Panc1 (cell line): ENCODE measurements around the gene HNRNPA2B1. TPM values are rescaled to one million over a fixed set of nuclear protein-coding genes. Genes with fewer than 3 reads are reported as not detected.

Source experiments
- ATAC-seq: fragments of 200-7000 bp; cut with Tn5 transposase; 2 replicates; pipeline ENCODE4 v1.9.1; 2020; ENCODE audit warnings: mild to moderate bottlenecking, moderate library complexity
- BruUV-seq: library from RNA; stranded (reverse); fragments of 400-500 nt; replicated peaks from 2 replicates; lab custom pipeline; 2021; lab: Mats Ljungman, UMichigan
- CTCF ChIA-PET: fragments of 300-600 bp; sonication (Branson Sonifier 250); formaldehyde crosslinking; loops from one replicate; lab custom pipeline; 2022; ENCODE audit warnings: antibody characterized with exemption; lab: Charles Lee
- POLR2A ChIA-PET: fragments of 300-600 bp; sonication (Branson Sonifier 250); formaldehyde crosslinking; loops from one replicate; lab custom pipeline; 2022; ENCODE audit warnings: antibody characterized with exemption; lab: Charles Lee
- DNase-seq: peaks from one replicate; pipeline ENCODE4 v3.0.0-alpha.2; 2010; ENCODE audit warnings: low read depth, low spot score
- H3K27ac ChIP-seq: 2 replicates; pipeline ENCODE4 v1.5.1; 2011; ENCODE audit warnings: mild to moderate bottlenecking, low read length, inconsistent platforms
- H3K27me3 ChIP-seq: fragments of 200-500 bp; sonication (Bioruptor generic); 2 replicates; pipeline ENCODE4 v1.6.0; 2014; ENCODE audit warnings: low read length, inconsistent platforms; ENCODE audit not compliant: control insufficient read depth, insufficient read depth
- H3K36me3 ChIP-seq: fragments of 200-500 bp; sonication (Bioruptor generic); 2 replicates; pipeline ENCODE4 v1.5.1; 2014; ENCODE audit warnings: inconsistent platforms, mild to moderate bottlenecking, low read length, moderate library complexity; ENCODE audit not compliant: control insufficient read depth, insufficient read depth
- H3K4me1 ChIP-seq: 2 replicates; pipeline ENCODE4 v1.5.1; 2011; ENCODE audit warnings: inconsistent platforms, mild to moderate bottlenecking, low read length, moderate library complexity; ENCODE audit not compliant: control insufficient read depth, insufficient read depth
- H3K4me3 ChIP-seq, 2 experiments: 2 replicates each; pipeline ENCODE4 v1.5.1; 2011 to 2012; ENCODE audit warnings: low read depth in 2 of 2, low read length in 2 of 2, mild to moderate bottlenecking in 2 of 2, inconsistent platforms in 1 of 2, moderate library complexity in 1 of 2
- H3K9me3 ChIP-seq: fragments of 200-500 bp; sonication (Bioruptor generic); 2 replicates; pipeline ENCODE4 v1.5.1; 2014; ENCODE audit warnings: low read depth, mild to moderate bottlenecking, inconsistent platforms, low read length, moderate library complexity; ENCODE audit not compliant: control insufficient read depth, insufficient read depth
- POLR2AphosphoS5 ChIP-seq: IDR thresholded peaks from 2 replicates; pipeline ENCODE4 v1.6.1; 2012; ENCODE audit warnings: mild to moderate bottlenecking, low read depth, low read length, moderate library complexity
- REST ChIP-seq, 2 experiments: IDR thresholded peaks; 2 replicates each; pipeline ENCODE4 v1.6.1; 2011 to 2012; ENCODE audit warnings: low read depth in 2 of 2, control low read depth in 1 of 2, low read length in 1 of 2, mild to moderate bottlenecking in 1 of 2, moderate library complexity in 1 of 2; ENCODE audit not compliant: insufficient read depth in 1 of 2
- SIN3A ChIP-seq: IDR thresholded peaks from 2 replicates; pipeline ENCODE4 v1.6.1; 2012; ENCODE audit warnings: low read depth, mild to moderate bottlenecking, low read length, moderate library complexity, borderline replicate concordance; ENCODE audit not compliant: insufficient read depth
- TCF7L2 ChIP-seq: IDR thresholded peaks from 2 replicates; pipeline ENCODE4 v1.6.1; 2011; ENCODE audit warnings: mild to moderate bottlenecking, low read depth, low read length, inconsistent platforms
- in situ Hi-C: cut with HindIII; loops from 2 replicates; pipeline ENCODE4 v1.10.0; 2016; ENCODE audit warnings: low sequenced_read_pairs, low pct_unique_long_range_greater_than_20kb
- intact Hi-C: fragments of 100-400 bp; cut with micrococcal nuclease; formaldehyde crosslinking; loops from one replicate; pipeline ENCODE4 v1.10.0; 2022; ENCODE audit not compliant: unreplicated experiment
- total RNA-seq: library from RNA; stranded (reverse); gene quantifications from one replicate; pipeline ENCODE4 v1.2.1, GENCODE V29; 2021; ENCODE audit not compliant: unreplicated experiment
- TF ChIP-seq, protein P1 (sequence below): fragments of 450-650 bp; IDR thresholded peaks from 2 replicates; pipeline ENCODE4 v1.5.1; 2017; ENCODE audit warnings: mild to moderate bottlenecking

Gene HNRNPA2B1
- total RNA-seq, 1 experiment from 2014 or later, result 819 TPM

DNA sequence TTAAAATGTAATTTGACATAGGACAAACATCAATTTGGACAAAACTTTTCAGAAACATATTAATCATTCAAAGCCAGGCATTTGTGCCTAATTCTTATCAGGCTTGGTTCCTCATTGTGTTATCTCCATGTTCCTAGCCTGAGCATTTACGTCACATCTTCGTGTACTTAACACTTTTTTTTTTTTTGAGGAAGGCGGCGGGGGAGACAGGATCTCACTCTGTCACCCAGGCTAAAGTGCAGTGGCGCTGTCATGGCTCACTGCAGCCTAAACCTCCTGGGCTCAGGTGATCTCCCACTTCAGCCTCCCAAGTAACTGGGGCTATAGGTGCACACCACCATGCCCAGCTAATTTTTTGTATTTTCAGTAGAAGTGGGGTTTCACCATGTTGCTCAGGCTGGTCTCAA lies 19.8 kb downstream of the HNRNPA2B1 start:
- H3K4me1 ChIP-seq, result peaks cover 36% of the 10 kb centered on the region
- ChIA-PET POLR2A (interaction anchor here (0.7 kb wide), 1 partner anchor 23 kb away, joined by 5 read pairs; no protein-coding TSS in a partner anchor), CTCF (no interaction called here)
- H3K4me3 ChIP-seq, result no peak overlapping the region
- H3K9me3 ChIP-seq, result no peaks in the 10 kb centered on the region
- peak overlapping the region; percentile 46; the same call in 1 of the 2 replicates for H3K27ac ChIP-seq
- H3K36me3 ChIP-seq, result peaks cover 3% of the 10 kb centered on the region; the same call in 1 of the 2 replicates
- no peaks in the 10 kb centered on the region for H3K27me3 ChIP-seq
- in situ Hi-C loops (no loop called here), intact Hi-C loops (loop anchor here (5.0 to 10.0 kb wide), 4 partner anchors 88 to 288 kb away; no protein-coding TSS in a partner anchor)
- TF ChIP-seq SIN3A, result no peak
- no peak for TF ChIP-seq REST (IDR thresholded peaks at IDR 0.05; ENCODE audit: insufficient read depth in 1 of 2, low read depth in 2 of 2, low read length in 1 of 2)
- TF ChIP-seq, protein P1, sequence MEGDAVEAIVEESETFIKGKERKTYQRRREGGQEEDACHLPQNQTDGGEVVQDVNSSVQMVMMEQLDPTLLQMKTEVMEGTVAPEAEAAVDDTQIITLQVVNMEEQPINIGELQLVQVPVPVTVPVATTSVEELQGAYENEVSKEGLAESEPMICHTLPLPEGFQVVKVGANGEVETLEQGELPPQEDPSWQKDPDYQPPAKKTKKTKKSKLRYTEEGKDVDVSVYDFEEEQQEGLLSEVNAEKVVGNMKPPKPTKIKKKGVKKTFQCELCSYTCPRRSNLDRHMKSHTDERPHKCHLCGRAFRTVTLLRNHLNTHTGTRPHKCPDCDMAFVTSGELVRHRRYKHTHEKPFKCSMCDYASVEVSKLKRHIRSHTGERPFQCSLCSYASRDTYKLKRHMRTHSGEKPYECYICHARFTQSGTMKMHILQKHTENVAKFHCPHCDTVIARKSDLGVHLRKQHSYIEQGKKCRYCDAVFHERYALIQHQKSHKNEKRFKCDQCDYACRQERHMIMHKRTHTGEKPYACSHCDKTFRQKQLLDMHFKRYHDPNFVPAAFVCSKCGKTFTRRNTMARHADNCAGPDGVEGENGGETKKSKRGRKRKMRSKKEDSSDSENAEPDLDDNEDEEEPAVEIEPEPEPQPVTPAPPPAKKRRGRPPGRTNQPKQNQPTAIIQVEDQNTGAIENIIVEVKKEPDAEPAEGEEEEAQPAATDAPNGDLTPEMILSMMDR, result no peak
- TF ChIP-seq TCF7L2, result no peak
- TF ChIP-seq POLR2AphosphoS5, result no peak; the same call in 1 of the 2 replicates
- no TSS peak for BruUV-seq
- no peak for DNase-seq
- no peak for ATAC-seq

- Histone ChIP-seq H3K27ac (peak overlapping the region; percentile 46; the same call in 1 of the 2 replicates), H3K9me3 (no peaks in the 10 kb centered on the region), H3K36me3 (peaks cover 3% of the 10 kb centered on the region; the same call in 1 of the 2 replicates), H3K4me3 (no peak overlapping the region), H3K4me1 (peaks cover 30% of the 10 kb centered on the region), H3K27me3 (no peaks in the 10 kb centered on the region)
- intact Hi-C loops, result loop anchor here (5.0 to 10.0 kb wide), 4 partner anchors 88 to 288 kb away; no protein-coding TSS in a partner anchor
- peak; percentile 3; the same call in 1 of the 2 replicates for ATAC-seq
- DNase-seq, result no peak
- ChIA-PET POLR2A (interaction anchor here (0.7 kb wide), 1 partner anchor 22 kb away, joined by 5 read pairs; no protein-coding TSS in a partner anchor), CTCF (no interaction called here)
- no TSS peak for BruUV-seq
- in situ Hi-C loops, result no loop called here
- TF ChIP-seq SIN3A, result no peak
- TF ChIP-seq REST (IDR thresholded peaks at IDR 0.05; ENCODE audit: insufficient read depth in 1 of 2, low read depth in 2 of 2, low read length in 1 of 2), result no peak
- peak; percentile 60 for TF ChIP-seq POLR2AphosphoS5
These were observed 20.6 kb downstream of the HNRNPA2B1 start for GRCh38 chr7:26179826-26180497.
